ENCODE data around the gene ZBTB7C. TPM values are rescaled to one million over a fixed set of nuclear protein-coding genes. Genes with fewer than 3 reads are reported as not detected.

The ZBTB7C gene
- total RNA-seq = not detected

DNA sequence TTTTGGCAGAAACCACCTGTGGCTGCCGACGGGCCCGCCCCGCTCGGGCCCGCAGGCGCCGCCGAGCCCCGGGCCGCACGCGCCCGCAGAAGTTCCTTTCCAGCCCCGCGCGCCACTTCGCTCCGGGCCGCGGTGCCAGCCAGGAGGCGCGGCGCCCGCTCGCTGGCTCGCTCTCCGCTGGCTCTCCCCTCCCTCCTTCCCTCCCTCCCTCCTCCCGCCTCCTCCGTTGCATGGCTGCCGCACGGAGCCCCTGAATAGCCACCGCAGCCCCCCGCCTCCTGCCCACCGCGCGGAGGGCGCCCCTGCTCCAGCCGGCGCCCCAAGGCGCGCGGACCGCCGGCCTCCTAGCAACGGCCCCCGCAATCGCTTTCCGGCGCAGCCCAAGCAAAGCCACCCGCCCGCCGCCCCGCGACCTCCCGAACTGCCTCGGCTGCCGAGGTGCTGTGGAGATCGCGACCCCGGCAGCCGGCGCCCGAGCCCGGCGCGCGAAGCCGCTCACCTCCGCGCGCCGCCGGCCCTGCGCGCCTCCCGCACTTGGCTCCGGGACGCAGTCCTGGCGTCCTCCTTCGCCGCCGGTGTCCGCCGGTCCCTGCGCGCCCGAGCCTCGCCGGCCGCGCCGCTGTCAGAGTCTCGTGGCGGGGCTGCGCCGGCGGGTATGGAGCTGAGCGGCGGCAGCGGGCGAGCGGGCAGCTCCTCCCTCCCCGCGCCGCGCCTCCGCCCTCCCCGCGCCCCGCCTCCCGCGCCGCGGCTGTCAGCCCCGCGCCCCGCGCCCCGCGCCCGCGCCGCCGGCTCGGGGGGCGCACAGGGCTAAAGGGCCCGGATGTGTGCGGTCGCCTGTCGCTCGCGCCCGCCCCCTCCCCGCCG is at the start of gene ZBTB7C:
TSS of gene ZBTB7C (minus strand) at position 657 of the 864 bp plus-strand sequence.
- Mint-ChIP-seq H3K36me3 (no peaks in the 10 kb centered on the region), H3K27ac (no peak within 1 kb of the TSS), H3K9me3 (no peaks in the 10 kb centered on the region), H3K4me1 (ENCODE audit: low read depth in 2 of 2) (peaks cover 0 to 6% of the 10 kb centered on the region in 2 donors), H3K27me3 (peaks cover 50 to 67% of the 10 kb centered on the region in 2 donors), H3K4me3 (peak within 1 kb of the TSS; percentile 44)
- DNase-seq (ENCODE audit: low spot score) = no peak
- peak; percentile 45 to 74 for ATAC-seq

DNA sequence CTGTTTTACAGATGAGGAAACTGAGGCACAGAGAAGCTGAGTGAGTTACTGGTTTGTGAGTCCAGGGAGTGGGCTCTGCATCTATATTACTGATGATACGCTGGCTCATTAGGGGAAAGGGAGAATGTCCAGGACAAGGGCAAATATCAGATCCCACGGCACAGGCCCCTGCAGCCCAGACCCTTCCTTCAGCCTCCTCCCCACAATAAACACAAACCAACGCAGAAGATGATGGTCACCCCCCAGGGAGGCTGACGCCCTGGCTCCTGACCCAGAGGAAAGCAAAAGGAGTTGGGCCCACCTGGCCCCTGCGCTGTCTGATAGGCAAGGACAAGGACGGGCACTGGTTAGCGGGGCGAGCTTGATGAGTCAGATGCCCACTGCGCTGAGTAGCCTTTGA is 47.7 kb upstream of the ZBTB7C start:
- ATAC-seq = no peak
- Mint-ChIP-seq H3K36me3 (no peaks in the 10 kb centered on the region), H3K27ac (no peak overlapping the region), H3K4me3 (no peak overlapping the region), H3K27me3 (peaks cover 12 to 23% of the 10 kb centered on the region in 2 donors), H3K4me1 (ENCODE audit: low read depth in 2 of 2) (peaks cover 4 to 12% of the 10 kb centered on the region in 2 donors), H3K9me3 (no peaks in the 10 kb centered on the region)
- no peak for DNase-seq (ENCODE audit: low spot score)

DNA sequence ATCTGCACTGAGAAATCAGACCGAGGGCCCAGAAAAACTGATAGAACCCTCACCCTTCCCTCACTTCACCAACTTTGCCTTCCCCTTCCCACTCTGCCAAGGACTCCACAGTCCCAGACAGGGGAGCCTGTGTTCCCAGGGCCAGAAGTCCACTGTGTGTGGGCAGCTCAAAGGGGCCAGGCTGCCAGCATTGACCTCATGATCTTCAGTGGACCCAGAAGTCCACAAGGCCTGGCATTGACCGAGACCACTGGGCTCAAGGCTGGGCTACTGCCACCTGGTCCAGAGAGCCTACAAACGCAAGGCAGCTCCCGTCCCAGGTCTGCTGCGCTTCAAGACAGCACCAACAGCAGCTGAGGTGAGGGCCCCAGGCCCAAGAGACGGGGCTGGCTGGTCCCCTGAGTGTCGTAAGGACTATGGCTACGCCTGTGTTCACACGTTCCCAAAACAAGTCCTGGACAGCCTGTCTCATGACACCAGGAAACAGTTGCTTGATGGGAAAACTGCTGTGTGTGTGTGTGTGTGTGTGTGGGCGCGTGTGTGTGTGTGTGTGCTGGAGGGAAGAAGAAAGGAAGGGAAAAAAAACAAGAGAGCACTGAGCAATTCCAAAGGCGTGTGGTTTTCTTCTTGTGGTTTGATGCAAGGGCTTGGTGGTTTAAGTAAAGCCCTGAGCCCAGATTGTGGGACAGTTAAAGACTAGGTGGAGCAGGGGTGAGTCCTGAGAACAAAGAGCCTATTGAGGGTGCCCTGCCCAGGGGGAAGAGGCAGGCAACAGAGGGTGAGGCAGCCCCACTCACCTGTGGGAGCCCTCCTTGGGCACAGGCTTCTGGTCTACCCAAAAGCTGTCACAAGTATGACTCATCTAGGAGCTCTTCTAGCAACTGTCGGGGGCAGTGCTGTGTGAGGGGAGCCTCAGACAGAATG is 46.6 kb upstream of the ZBTB7C start:
- Mint-ChIP-seq H3K4me3 (no peak overlapping the region), H3K27ac (no peak overlapping the region), H3K36me3 (no peaks in the 10 kb centered on the region), H3K4me1 (ENCODE audit: low read depth in 2 of 2) (peaks cover 4 to 12% of the 10 kb centered on the region in 2 donors), H3K9me3 (no peaks in the 10 kb centered on the region), H3K27me3 (peaks cover 12 to 14% of the 10 kb centered on the region in 2 donors)
- peak; percentile 13 to 29 for ATAC-seq
- DNase-seq (ENCODE audit: low spot score) = no peak

DNA sequence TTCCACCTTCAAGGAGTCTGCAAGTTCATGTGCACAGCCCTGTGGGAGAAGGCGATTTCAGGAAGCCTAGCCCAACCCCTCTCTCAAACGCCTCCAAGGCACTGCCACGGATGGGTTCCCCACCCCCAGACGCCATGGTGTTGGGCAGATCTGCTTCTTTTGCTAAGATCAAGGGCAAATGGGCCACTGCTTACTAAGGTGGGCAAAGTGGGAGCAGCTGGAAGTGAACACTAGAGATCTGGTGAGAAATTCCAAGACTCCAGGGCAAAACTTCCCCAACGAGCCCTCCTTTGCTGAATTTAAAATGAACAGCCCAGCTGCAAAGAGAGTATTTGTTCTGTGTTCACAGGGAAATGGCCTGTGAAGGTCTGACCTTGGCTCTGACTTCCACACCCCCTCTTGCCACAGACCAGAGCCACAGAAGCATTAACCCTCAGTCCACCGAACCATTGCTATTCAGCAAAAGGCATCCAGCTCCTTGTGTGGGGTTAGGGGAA is 45.1 kb upstream of the ZBTB7C start:
- H3K27ac Mint-ChIP-seq = no peak overlapping the region
- no peaks in the 10 kb centered on the region for H3K9me3 Mint-ChIP-seq
- H3K36me3 Mint-ChIP-seq = no peaks in the 10 kb centered on the region
- DNase-seq (ENCODE audit: low spot score) = no peak
- H3K4me1 Mint-ChIP-seq (ENCODE audit: low read depth in 2 of 2) = peaks cover 4 to 12% of the 10 kb centered on the region in 2 donors
- H3K27me3 Mint-ChIP-seq = peaks cover 10 to 16% of the 10 kb centered on the region in 2 donors
- no peak for ATAC-seq
- H3K4me3 Mint-ChIP-seq = no peak overlapping the region

DNA sequence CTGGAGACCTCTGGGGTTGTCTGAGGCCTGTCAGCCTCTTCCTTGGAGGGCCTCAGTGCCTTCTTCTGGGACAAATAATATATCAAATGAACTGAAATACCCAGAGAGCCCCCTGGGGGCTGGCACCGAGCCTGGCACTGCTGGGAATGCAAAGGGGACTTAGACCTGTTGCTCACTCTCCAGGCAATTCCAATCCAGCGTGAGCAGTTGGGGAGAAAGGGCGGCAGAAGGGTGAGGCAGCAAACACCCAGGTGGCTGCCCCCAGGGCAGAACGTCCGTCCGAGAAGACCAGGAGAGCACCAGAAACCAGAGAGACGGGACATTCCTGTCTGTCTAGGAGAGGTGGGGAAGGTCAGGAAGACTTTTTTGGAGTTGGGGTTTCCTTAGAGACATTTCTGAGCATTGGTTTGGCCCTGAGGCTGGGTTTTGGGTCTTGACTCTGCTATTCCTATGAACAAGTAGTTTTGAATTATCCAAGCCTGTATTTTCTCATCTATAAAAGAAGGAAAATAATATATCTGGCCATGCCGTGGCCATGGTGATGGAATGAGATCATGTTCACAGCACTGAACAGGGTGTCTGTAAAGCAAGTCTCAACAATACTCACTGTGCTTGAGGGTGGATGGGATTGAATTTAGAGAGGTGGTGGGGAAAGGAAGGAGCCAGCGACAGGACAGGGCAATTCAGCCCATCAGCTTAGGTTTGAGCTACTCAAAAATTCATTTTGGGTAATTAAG is 44.3 kb upstream of the ZBTB7C start:
- no peaks in the 10 kb centered on the region for H3K36me3 Mint-ChIP-seq
- DNase-seq (ENCODE audit: low spot score) = no peak
- peaks cover 5 to 14% of the 10 kb centered on the region in 2 donors for H3K27me3 Mint-ChIP-seq
- H3K9me3 Mint-ChIP-seq = no peaks in the 10 kb centered on the region
- H3K4me1 Mint-ChIP-seq (ENCODE audit: low read depth in 2 of 2) = peaks cover 4 to 12% of the 10 kb centered on the region in 2 donors
- H3K4me3 Mint-ChIP-seq = no peak overlapping the region
- ATAC-seq = no peak
- peak overlapping the region in 1 of 2 donors; percentile 18 for H3K27ac Mint-ChIP-seq

DNA sequence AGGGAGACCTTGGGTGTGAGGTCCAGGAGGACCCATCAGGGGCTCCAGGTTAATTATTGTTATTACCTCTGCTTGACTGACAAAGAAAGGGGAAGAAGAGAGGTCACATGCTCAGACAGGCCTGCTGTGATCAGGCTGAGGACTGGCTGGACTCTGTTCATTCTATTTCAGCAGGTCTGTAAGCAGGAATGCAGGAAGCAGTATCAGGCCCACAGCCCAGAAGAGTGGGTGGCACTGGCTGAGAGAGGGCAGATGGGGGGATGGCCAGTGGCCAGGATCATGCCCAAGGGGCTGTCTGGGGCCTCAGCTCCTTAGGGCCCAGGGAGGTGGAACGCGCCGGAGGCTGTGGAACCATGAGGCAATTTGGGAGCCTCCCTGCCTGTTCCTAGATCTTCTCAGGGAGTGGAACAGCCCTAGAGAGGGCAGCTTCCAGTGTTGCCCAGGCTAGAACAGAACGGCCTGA is 43.7 kb upstream of the ZBTB7C start:
- Mint-ChIP-seq H3K4me1 (ENCODE audit: low read depth in 2 of 2) (peaks cover 4 to 12% of the 10 kb centered on the region in 2 donors), H3K9me3 (no peaks in the 10 kb centered on the region), H3K36me3 (no peaks in the 10 kb centered on the region), H3K27ac (no peak overlapping the region), H3K27me3 (peaks cover 5 to 17% of the 10 kb centered on the region in 2 donors), H3K4me3 (no peak overlapping the region)
- ATAC-seq (peak in 1 of 2 donors; percentile 2), DNase-seq (ENCODE audit: low spot score) (no peak)

DNA sequence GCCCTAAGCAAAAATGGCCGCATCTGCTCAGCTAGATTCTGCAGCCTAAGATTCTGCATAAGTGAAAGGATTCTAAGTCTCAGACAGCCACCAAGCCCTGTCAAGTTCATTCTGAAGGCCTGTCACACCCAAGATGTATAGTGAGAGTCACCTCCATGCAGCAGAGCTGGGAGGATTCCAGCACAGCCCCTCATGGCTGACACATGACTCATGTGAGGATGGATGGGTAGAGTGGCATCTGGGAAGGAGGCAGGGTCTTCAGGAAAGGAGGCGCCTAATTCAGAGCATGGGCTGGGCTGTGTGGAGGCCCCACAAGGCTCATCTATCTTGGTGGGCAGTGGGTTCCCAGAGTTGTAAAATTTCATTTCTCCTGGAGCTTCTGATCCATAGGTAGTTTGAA is 41.5 kb upstream of the ZBTB7C start:
- Mint-ChIP-seq H3K27ac (no peak overlapping the region), H3K4me3 (no peak overlapping the region), H3K27me3 (peaks cover 5 to 14% of the 10 kb centered on the region in 2 donors), H3K36me3 (no peaks in the 10 kb centered on the region), H3K4me1 (ENCODE audit: low read depth in 2 of 2) (peaks cover 0 to 9% of the 10 kb centered on the region in 2 donors), H3K9me3 (no peaks in the 10 kb centered on the region)
- DNase-seq (ENCODE audit: low spot score) (no peak), ATAC-seq (no peak)

DNA sequence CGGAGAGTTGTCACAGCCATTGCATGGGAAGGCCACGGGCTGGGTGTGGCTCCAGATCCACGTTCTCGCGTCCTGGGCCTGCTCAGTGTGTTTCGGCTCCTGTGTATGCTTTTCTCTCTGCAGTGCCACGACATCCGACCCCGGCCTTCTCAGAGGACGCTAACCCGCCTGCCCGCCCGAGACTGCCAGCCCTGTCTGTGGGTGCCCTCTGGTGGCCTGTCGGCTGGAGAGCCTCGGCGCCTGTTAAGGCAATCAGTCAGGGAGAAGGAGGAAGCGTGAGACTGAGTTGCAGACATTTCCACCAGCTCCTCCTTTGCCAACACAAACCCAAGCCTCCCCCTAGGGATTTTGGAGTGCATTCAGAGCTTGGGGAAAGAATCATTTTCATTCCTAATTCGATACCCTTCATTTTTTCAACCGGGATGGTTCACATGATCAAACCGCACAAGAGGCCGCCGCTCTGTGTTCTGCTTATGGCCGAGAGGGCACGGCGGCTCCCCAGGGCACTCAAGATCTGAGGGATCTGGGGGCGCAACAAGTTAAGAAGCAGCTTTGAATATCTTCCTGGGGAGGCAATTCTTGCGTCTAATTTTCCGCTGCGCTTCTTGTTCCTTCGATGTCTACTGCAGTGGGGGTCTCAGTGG is 37.5 kb upstream of the ZBTB7C start:
- no peak overlapping the region for H3K4me3 Mint-ChIP-seq
- ATAC-seq (peak; percentile 70 to 77), DNase-seq (ENCODE audit: low spot score) (no peak)
- H3K4me1 Mint-ChIP-seq (ENCODE audit: low read depth in 2 of 2) = peaks cover 0 to 5% of the 10 kb centered on the region in 2 donors
- H3K27ac Mint-ChIP-seq = no peak overlapping the region
- H3K27me3 Mint-ChIP-seq = peaks cover 15 to 23% of the 10 kb centered on the region in 2 donors
- H3K36me3 Mint-ChIP-seq = no peaks in the 10 kb centered on the region
- no peaks in the 10 kb centered on the region for H3K9me3 Mint-ChIP-seq

DNA sequence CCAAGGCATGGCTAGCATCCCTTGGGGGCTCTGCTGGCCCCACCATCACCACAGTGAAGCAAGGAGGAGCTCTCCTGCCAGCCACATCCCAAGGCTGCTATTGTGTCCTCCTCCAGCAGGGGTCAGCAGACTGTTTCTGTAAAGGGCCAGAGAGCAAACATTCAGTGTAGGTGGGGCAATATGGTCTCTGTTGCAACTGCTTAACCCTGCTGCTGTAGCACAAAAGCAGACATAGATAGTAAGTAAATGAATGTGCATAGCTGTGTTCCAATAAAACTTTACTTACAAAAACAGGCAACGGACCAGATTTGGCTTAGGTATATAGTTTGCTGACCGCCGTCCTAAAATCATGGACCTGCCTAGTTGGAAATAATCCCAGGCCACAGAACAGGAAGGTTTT is 36.4 kb upstream of the ZBTB7C start:
- Mint-ChIP-seq H3K27ac (no peak overlapping the region), H3K9me3 (no peaks in the 10 kb centered on the region), H3K36me3 (no peaks in the 10 kb centered on the region), H3K27me3 (peaks cover 20 to 25% of the 10 kb centered on the region in 2 donors), H3K4me1 (ENCODE audit: low read depth in 2 of 2) (peaks cover 0 to 5% of the 10 kb centered on the region in 2 donors), H3K4me3 (no peak overlapping the region)
- DNase-seq (ENCODE audit: low spot score) (peak; percentile 79), ATAC-seq (peak; percentile 68 to 74)

DNA sequence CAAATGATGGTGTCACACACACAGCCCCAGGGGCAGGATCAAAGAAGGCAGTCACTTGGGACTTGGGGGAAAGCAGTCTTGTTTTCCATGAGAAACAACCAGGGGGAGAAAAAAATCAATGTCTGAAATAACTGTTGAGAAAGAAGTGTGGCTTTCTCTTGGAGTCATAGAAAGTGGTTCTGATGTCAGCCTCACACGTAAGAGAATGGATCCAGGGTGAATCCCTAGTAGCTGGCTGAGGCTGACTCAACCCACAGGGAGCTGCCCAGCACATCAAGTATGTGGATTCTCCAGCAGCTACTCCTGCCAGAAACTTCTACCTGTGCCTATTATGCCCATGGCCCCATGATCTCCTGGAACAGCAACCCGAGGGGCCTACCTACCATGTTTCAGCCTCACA is 33.6 kb upstream of the ZBTB7C start:
- DNase-seq (ENCODE audit: low spot score) = no peak
- Mint-ChIP-seq H3K4me1 (ENCODE audit: low read depth in 2 of 2) (peaks cover 0 to 5% of the 10 kb centered on the region in 2 donors), H3K9me3 (no peaks in the 10 kb centered on the region), H3K27me3 (peaks cover 32 to 39% of the 10 kb centered on the region in 2 donors), H3K27ac (no peak overlapping the region), H3K4me3 (no peak overlapping the region), H3K36me3 (no peaks in the 10 kb centered on the region)
- ATAC-seq = no peak

DNA sequence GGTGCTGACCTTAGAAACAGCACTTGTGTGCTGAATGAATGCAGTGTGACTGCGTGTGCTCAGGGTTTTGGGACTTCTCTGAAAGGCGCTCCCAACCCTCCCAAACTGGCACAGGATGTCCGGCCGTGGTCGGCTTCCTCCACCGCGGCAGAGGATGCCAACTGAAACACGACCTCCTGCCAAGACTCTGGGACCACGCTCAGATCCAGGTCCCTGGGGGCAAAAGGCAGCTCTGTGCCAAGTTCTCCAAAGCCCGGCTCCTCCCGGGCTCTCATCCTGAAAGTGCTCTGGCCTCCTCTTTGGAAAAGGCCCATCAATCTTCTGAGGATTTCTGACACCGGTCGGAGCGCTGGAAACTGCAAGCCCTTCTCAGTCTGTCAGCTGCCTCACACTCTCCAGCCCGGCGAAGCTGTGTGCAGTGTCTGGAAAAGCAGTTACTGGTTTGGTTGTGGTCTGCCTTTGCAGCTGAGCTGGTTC is 32.3 kb upstream of the ZBTB7C start:
- H3K9me3 Mint-ChIP-seq = no peaks in the 10 kb centered on the region
- H3K4me1 Mint-ChIP-seq (ENCODE audit: low read depth in 2 of 2) = peaks cover 0 to 2% of the 10 kb centered on the region in 2 donors
- ATAC-seq = no peak
- H3K27me3 Mint-ChIP-seq = peaks cover 39 to 50% of the 10 kb centered on the region in 2 donors
- no peaks in the 10 kb centered on the region for H3K36me3 Mint-ChIP-seq
- no peak overlapping the region for H3K27ac Mint-ChIP-seq
- DNase-seq (ENCODE audit: low spot score) = no peak
- H3K4me3 Mint-ChIP-seq = no peak overlapping the region

DNA sequence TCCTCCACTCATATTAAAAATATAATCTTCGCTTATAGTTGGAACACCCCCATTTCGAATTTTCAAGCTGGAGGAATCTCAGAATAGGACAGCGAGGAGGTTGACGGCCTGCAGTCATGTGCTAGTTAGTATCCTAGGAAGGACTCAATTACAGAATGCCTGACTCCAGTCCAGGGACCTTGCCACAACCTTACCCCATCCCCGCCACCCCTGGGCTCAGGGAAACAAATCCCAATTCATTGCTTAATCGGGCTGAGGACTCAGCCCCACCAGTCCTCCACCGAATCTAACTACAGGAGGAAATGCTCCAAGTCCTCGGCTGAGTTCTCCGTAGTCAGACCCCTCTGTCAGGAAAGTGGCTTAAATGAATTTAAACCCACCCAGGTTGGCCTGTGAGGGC is 31.7 kb upstream of the ZBTB7C start:
- no peaks in the 10 kb centered on the region for H3K36me3 Mint-ChIP-seq
- H3K27ac Mint-ChIP-seq = no peak overlapping the region
- peaks cover 0 to 2% of the 10 kb centered on the region in 2 donors for H3K4me1 Mint-ChIP-seq (ENCODE audit: low read depth in 2 of 2)
- peaks cover 43 to 55% of the 10 kb centered on the region in 2 donors for H3K27me3 Mint-ChIP-seq
- ATAC-seq (no peak), DNase-seq (ENCODE audit: low spot score) (no peak)
- no peaks in the 10 kb centered on the region for H3K9me3 Mint-ChIP-seq
- H3K4me3 Mint-ChIP-seq = no peak overlapping the region

All from natural killer cell treated with Interleukin-12 subunit alpha and Interleukin-12 subunit beta and Interleukin-15 and Interleukin-18, amount 100 ng/mL, for 72 hours (primary cell).